GM21723 (cell line): ENCODE data around the gene CERKL.

Source experiments
- ATAC-seq: cut with Tn5 transposase; IDR thresholded peaks from one replicate; pipeline ENCODE4 v1.9.1; 2021; ENCODE audit warnings: mild to moderate bottlenecking, moderate library complexity; ENCODE audit not compliant: unreplicated experiment

CERKL gene

DNA sequence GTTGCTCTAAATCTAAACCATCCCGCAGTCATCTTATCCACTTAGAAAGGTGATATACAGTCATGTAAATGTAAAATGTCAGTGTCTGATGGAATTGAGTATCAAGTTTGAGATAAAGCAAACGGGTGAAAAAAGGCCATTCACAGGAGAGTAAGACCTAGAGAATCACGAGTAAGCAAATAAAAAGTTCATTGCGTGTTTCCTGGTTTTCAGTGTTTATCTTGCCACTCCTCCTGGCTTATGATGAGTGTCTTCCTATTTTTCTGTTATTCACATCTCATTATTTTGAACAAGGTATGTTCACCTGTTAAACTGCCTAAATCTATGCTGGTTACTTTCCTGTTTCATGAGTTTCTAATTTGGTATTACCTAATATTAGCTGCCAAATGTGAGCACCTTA, 130.9 kb downstream of the CERKL start:
- ATAC-seq, result no peak

GRCh38 chr2:181523756-181524155, 133.1 kb downstream of the CERKL start:
- no peak for ATAC-seq

DNA sequence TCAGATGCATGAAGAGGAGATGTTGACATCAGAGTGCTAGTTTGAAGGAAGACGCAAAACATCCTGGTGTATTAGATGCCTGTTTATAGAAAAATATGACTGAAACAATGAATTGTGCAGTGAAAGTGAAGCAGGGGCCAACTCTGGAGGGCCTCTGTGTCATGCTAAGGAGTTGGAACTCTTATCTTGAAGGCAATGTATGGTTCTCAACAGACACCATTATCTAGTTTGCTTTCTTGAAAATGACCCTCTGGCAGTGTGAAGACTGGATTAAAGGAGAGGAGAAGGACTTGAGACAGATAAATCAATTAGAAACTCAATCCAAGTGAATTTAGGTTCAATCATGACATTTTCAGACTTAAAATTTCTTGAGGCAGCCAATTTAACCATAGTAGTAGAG, 136.7 kb downstream of the CERKL start:
- no peak for ATAC-seq

GRCh38 chr2:181517685-181518301, 139.1 kb downstream of the CERKL start:
- no peak for ATAC-seq

- no peak for ATAC-seq
These were observed 139.9 kb downstream of the CERKL start for GRCh38 chr2:181516992-181517391.

DNA sequence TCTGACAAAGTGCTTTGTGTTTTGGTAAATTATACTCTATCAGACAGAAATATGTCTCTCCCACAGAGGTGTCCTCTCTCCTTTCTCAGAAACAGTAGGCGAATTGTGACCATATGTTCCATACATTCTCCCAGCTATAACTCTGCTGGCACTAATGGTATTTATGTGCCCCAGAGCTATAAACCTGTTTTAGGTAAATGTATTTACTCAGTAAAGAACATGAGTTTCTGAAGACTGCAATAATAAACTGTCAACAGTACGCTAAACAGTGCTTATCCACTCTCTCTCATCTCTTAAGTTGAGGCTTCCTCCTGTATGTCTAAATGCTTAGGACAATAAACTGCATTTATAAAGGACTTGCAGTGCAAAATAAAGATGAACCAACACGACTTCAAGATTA, 141.2 kb downstream of the CERKL start:
- ATAC-seq, result no peak

DNA sequence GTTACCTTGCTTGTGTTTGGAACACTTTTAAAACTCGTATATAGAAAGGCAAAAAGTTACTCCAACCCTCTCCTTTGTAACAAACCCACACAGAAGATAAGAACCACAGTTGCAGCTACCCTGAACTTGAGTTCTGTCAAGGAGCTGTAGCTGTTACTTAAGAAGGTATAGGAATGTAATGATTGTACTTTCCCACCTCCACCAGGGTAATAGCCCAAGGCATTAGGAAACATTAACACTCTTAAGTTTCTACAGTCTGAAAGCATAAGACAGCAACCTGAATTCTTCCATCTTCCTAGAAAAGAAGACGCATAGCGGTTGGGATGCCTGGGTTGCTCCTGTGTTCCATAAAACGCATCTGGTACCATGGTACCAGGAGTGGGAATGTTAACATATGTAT, 156.7 kb downstream of the CERKL start:
- no peak for ATAC-seq

DNA sequence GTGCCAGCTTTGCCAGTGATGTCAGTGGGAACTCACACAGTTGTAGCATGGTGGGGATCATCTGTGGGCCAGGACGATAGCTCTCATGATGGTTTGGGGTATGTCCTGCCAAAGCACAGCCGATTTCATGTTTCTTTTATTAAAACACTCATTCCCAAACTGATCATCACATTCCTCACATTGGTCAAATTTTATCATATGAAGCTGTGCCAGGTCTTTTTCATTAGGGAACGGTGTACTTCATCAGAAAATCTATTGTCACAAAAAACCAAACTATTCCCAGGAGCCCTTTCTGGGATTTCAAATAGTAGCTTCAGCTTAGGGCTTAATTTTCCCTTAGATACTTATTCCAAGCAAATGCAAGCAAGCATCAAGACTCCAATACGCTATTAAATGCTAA, 157.7 kb downstream of the CERKL start:
- ATAC-seq, result no peak
